Measurements from ENCODE around the gene RNF144A.

Gene RNF144A

GRCh38 chr2:7053650-7054265 is 136.5 kb downstream of the RNF144A start:
- no peak for DNase-seq

- no peak for DNase-seq
Observed at GRCh38 chr2:7057865-7058400, 140.7 kb downstream of the RNF144A start.

GRCh38 chr2:7060156-7060555 is 142.9 kb downstream of the RNF144A start:
- DNase-seq = no peak

GRCh38 chr2:7060631-7061449 is 143.6 kb downstream of the RNF144A start:
- no peak for DNase-seq

GRCh38 chr2:7061450-7061789 is 144.2 kb downstream of the RNF144A start:
- DNase-seq = no peak

- DNase-seq = no peak
Observed at GRCh38 chr2:7061921-7062320, 144.7 kb downstream of the RNF144A start.

- DNase-seq = no peak
Observed at GRCh38 chr2:7063789-7064188, 146.6 kb downstream of the RNF144A start.

- DNase-seq = no peak
Observed at GRCh38 chr2:7068457-7068856, 151.2 kb downstream of the RNF144A start.

- DNase-seq = no peak
Observed at GRCh38 chr2:7070483-7070882, 153.3 kb downstream of the RNF144A start.

GRCh38 chr2:7071154-7071553 is 153.9 kb downstream of the RNF144A start:
- DNase-seq = no peak

GRCh38 chr2:7071916-7072556 is 154.8 kb downstream of the RNF144A start:
- DNase-seq = no peak

- no peak for DNase-seq
Observed at GRCh38 chr2:7073901-7074300, 156.7 kb downstream of the RNF144A start.

- DNase-seq = no peak
Observed at GRCh38 chr2:7075834-7076233, 158.6 kb downstream of the RNF144A start.

GRCh38 chr2:7077660-7078267 is 160.6 kb downstream of the RNF144A start:
- no peak for DNase-seq

GRCh38 chr2:7083580-7084509 is 166.6 kb downstream of the RNF144A start:
- DNase-seq = no peak

GRCh38 chr2:7084601-7085000 is 167.4 kb downstream of the RNF144A start:
- DNase-seq = no peak

- no peak for DNase-seq
Observed at GRCh38 chr2:7089284-7089683, 172.1 kb downstream of the RNF144A start.

GRCh38 chr2:7089898-7090510 is 172.8 kb downstream of the RNF144A start:
- DNase-seq = no peak

- DNase-seq = no peak
Observed at GRCh38 chr2:7093376-7093775, 176.2 kb downstream of the RNF144A start.

Data from T1000 (cell line).